PFSK-1 (cell line): Measurements from ENCODE around the gene PVALEF.

Source experiments
- POLR2AphosphoS5 ChIP-seq: IDR thresholded peaks from 2 replicates; pipeline ENCODE4 v1.6.1; 2012; ENCODE audit warnings: low read depth, mild to moderate bottlenecking, control low read depth, low read length, moderate library complexity
- SIN3A ChIP-seq: IDR thresholded peaks from 2 replicates; pipeline ENCODE4 v1.6.1; 2012; ENCODE audit warnings: mild to moderate bottlenecking, low read length, moderate library complexity, borderline replicate concordance; ENCODE audit not compliant: insufficient read depth
- TAF1 ChIP-seq: IDR thresholded peaks from 2 replicates; pipeline ENCODE4 v1.6.1; 2012; ENCODE audit warnings: low read length, control low read depth, borderline replicate concordance; ENCODE audit not compliant: insufficient read depth
- TF ChIP-seq, protein P1 (sequence below), 2 experiments: IDR thresholded peaks; 2 replicates each; pipeline versions ENCODE4 v1.6.1 to v1.8.0; 2011 to 2012; ENCODE audit warnings: low read depth in 2 of 2, low read length in 2 of 2, control low read depth in 1 of 2, inconsistent platforms in 1 of 2, mild to moderate bottlenecking in 1 of 2, moderate library complexity in 1 of 2; ENCODE audit not compliant: insufficient read depth in 1 of 2

DNA sequence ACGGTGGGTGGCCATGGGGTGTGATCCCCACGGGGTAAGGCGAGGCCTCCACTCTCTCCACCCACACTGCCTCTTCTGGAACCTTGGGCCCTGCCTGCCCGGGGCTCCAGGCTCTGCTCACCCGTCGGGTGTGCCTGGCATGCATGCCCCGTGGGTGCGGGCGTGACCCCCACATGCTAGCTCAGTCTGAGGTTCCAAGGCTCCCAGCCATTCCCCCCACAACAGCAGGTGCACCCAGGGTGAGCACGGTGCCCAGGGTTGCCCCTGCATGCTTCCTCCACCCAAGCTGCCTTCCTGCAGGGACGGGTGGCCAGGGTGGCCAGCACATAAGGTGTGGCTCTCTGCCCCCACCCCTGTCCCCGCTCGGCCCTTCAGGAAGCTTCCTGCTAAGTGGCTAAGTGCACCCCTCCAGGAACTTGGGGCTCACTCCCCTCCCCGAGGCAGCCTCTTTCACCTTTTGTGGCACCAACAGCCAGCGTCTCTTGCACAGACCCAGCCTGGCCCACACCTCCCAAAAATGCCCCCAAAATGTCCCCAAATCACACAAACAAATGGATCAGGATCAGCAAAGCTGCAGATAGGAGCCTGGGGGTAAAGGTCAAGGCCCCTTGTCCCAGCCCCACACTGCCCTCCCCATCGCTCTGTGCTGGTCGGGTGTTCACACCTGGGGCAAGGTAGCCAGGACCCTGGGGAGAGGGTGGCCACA is 21.4 kb upstream of the PVALEF start:
- TF ChIP-seq, protein P1, sequence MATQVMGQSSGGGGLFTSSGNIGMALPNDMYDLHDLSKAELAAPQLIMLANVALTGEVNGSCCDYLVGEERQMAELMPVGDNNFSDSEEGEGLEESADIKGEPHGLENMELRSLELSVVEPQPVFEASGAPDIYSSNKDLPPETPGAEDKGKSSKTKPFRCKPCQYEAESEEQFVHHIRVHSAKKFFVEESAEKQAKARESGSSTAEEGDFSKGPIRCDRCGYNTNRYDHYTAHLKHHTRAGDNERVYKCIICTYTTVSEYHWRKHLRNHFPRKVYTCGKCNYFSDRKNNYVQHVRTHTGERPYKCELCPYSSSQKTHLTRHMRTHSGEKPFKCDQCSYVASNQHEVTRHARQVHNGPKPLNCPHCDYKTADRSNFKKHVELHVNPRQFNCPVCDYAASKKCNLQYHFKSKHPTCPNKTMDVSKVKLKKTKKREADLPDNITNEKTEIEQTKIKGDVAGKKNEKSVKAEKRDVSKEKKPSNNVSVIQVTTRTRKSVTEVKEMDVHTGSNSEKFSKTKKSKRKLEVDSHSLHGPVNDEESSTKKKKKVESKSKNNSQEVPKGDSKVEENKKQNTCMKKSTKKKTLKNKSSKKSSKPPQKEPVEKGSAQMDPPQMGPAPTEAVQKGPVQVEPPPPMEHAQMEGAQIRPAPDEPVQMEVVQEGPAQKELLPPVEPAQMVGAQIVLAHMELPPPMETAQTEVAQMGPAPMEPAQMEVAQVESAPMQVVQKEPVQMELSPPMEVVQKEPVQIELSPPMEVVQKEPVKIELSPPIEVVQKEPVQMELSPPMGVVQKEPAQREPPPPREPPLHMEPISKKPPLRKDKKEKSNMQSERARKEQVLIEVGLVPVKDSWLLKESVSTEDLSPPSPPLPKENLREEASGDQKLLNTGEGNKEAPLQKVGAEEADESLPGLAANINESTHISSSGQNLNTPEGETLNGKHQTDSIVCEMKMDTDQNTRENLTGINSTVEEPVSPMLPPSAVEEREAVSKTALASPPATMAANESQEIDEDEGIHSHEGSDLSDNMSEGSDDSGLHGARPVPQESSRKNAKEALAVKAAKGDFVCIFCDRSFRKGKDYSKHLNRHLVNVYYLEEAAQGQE (IDR thresholded peaks at IDR 0.05; ENCODE audit: insufficient read depth in 1 of 2, low read depth in 2 of 2, low read length in 2 of 2), result no peak
- TF ChIP-seq POLR2AphosphoS5, result no peak
- no peak for TF ChIP-seq TAF1
- TF ChIP-seq SIN3A, result no peak
